ENCODE results near the gene NFIC. TPM values are rescaled to one million over a fixed set of nuclear protein-coding genes. Genes with fewer than 3 reads are reported as not detected.

Gene NFIC
- total and polyA plus RNA-seq, 2 of the 4 experiments (the other 2 are of a cell fraction): 21.9 to 32.1 TPM

GRCh38 chr19:3458229-3459088 lies 92.1 kb downstream of the NFIC start:
- Histone ChIP-seq H3K23ac (ENCODE audit: low read depth, low read length) (no peak overlapping the region), H2AK5ac (ENCODE audit: low read depth, low read length) (peak overlapping the region; percentile 71; the same call in 1 of the 2 replicates), H3K79me1 (ENCODE audit: low read depth in 1 of 2, low read length in 2 of 2) (peaks cover 37 to 76% of the 10 kb centered on the region in 2 experiments), H2BK120ac (ENCODE audit: low read depth, low read length) (peak overlapping the region; percentile 68; the same call in 1 of the 2 replicates), H2BK20ac (ENCODE audit: low read depth, low read length) (peak overlapping the region; percentile 47; the same call in 1 of the 2 replicates), H3K4ac (ENCODE audit: low read depth, low read length) (peak overlapping the region; percentile 79), H3K56ac (ENCODE audit: extremely low read depth, insufficient read depth, low read length) (no peak overlapping the region), H2BK15ac (ENCODE audit: low read depth, low read length) (peak overlapping the region; percentile 90; the same call in 2 of the 3 replicates), H3K36me3 (ENCODE audit: control insufficient read depth, insufficient read depth, low read length) (peaks cover 50% of the 10 kb centered on the region), H3K4me2 (ENCODE audit: low read depth, low read length) (no peak overlapping the region), H3K9ac (ENCODE audit: low read depth, low read length) (no peak overlapping the region; the same call in 1 of the 2 replicates), H3K4me1 (ENCODE audit: control insufficient read depth, insufficient read depth, low read length) (peaks cover 29% of the 10 kb centered on the region), H4K8ac (ENCODE audit: low read depth in 2 of 2, low read length in 2 of 2) (peak overlapping the region; percentile 51 to 74; a peak in 2 of 4 replicates), H2AFZ (replicated peaks; ENCODE audit: low read length, poor library complexity) (peak overlapping the region; percentile 40), H2AK9ac (replicated peaks; ENCODE audit: low read depth, low read length, poor library complexity) (peak overlapping the region; percentile 70), H2BK5ac (ENCODE audit: low read depth, low read length, poor library complexity, severe bottlenecking) (peak overlapping the region; percentile 63), H3K4me3 (ENCODE audit: insufficient read depth, low read depth, low read length) (no peak overlapping the region), H3K14ac (replicated peaks; ENCODE audit: low read depth, low read length) (0 out of 2 replicates have a peak overlapping the region, but pooled peaks have one; percentile 70), H3K27me3 (ENCODE audit: control insufficient read depth, insufficient read depth, low read length) (no peaks in the 10 kb centered on the region), H4K5ac (ENCODE audit: low read depth, low read length) (peak overlapping the region; percentile 12; the same call in 1 of the 2 replicates), H4K91ac (ENCODE audit: insufficient read depth, low read depth, low read length) (peak overlapping the region; percentile 57), H3K18ac (ENCODE audit: low read depth, low read length) (no peak overlapping the region), H3K27ac (ENCODE audit: insufficient read depth, low read length) (peak overlapping the region; percentile 51), H3K9me1 (ENCODE audit: insufficient read depth, low read length) (peaks cover 6% of the 10 kb centered on the region; the same call in 1 of the 2 replicates), H4K20me1 (ENCODE audit: insufficient read depth, low read length) (peaks cover 52% of the 10 kb centered on the region), H3K9me3 (ENCODE audit: control insufficient read depth, insufficient read depth, low read length) (no peaks in the 10 kb centered on the region)
- intact Hi-C loops (cut with micrococcal nuclease) (no loop called here), dilution Hi-C loops (cut with HindIII; ENCODE audit: low sequenced_read_pairs, unreplicated experiment) (no loop called here), in situ Hi-C loops (cut with MboI; ENCODE audit: low sequenced_read_pairs) (no loop called here)
- TF ChIP-seq MAFK (IDR thresholded peaks at IDR 0.05; ENCODE audit: low read depth, low read length) (no peak), RAD21 (IDR thresholded peaks at IDR 0.05; ENCODE audit: low read length) (no peak), CHD1 (IDR thresholded peaks at IDR 0.05; ENCODE audit: low read depth, low read length) (no peak), USF2 (IDR thresholded peaks at IDR 0.05; ENCODE audit: low read depth, low read length) (no peak), RFX5 (IDR thresholded peaks at IDR 0.05; ENCODE audit: low read depth, low read length) (no peak), CEBPB (IDR thresholded peaks at IDR 0.05; ENCODE audit: low read depth, low read length) (no peak), POLR2A (IDR thresholded peaks at IDR 0.05; ENCODE audit: low read depth, low read length) (no peak), BHLHE40 (IDR thresholded peaks at IDR 0.05; ENCODE audit: low read depth, low read length) (no peak), RCOR1 (IDR thresholded peaks at IDR 0.05; ENCODE audit: insufficient replicate concordance, low read length) (no peak), MXI1 (IDR thresholded peaks at IDR 0.05; ENCODE audit: borderline replicate concordance, low read depth, low read length) (no peak), ELK1 (IDR thresholded peaks at IDR 0.05; ENCODE audit: borderline replicate concordance, low read depth, low read length) (no peak), FOS (IDR thresholded peaks at IDR 0.05; ENCODE audit: low read depth, low read length) (no peak), MAZ (IDR thresholded peaks at IDR 0.05; ENCODE audit: borderline replicate concordance, low read depth, low read length) (no peak), SMC3 (IDR thresholded peaks at IDR 0.05; ENCODE audit: low read depth, low read length) (no peak)
- no TSS peak for BruUV-seq (replicated peaks)
- no peak for ATAC-seq (ENCODE audit: low read depth)
- ChIA-PET CTCF (no interaction called here), POLR2A (ENCODE audit: unreplicated experiment) (no interaction called here)
- WGBS, 2 experiments (ENCODE audit: extremely low coverage in 2 of 2, insufficient read length in 1 of 2): 70% methylated on average over 3 of the region's 19 CpGs; no CpG with 5 or more reads in 1 of the 2 experiments
- DNase-seq: no peak
